Activated CD4-positive, alpha-beta T cell treated with anti-CD3 and anti-CD28 coated beads, Interleukin-10, Interleukin-2, amounts not matched to agents 100 ng/mL and 50 ng/mL, durations not matched to agents 16 hours and 8 hours (primary cell): ENCODE data around the gene DNAJC18.
A peak's percentile ranks its signal among the peaks of the same experiment; 100 is the strongest.
"Not testable (repeated sequence)": the region's sequence is repeated elsewhere in the genome, so short reads cannot be mapped to it uniquely, and the experiment has no call there.

Source experiments
- DNase-seq: peaks from one replicate; pipeline ENCODE4 v3.0.0-alpha.2; 2020

Gene DNAJC18

DNA sequence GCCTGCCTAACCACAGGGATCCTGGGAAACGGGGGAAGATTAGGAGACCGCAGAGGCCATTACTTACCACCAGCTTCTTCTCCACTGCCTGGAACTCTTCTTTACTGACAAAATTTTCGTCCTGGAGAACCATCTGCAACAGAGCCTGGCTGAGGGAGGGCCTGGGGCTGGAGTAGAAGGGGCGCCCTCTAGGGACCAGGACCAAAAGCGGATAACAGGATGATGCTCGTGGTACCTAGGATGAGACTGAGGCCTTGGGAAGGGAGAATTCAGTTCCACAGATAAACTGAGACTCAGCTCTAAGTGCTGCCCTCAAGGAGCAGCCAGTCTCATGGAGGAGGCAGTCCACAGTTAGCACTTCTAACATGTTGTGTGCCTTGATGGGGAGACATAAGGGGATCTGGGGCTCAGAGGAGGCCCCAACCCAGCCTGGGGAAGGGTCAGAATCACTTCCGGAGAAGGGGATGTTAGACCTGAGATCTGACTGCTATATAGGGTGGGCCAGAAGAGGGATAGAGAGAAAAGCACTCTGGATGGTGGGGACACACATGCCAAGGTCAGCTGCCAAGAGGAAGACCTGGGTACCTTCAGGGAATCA is 36.7 kb downstream of the DNAJC18 start:
- no peak for DNase-seq

DNA sequence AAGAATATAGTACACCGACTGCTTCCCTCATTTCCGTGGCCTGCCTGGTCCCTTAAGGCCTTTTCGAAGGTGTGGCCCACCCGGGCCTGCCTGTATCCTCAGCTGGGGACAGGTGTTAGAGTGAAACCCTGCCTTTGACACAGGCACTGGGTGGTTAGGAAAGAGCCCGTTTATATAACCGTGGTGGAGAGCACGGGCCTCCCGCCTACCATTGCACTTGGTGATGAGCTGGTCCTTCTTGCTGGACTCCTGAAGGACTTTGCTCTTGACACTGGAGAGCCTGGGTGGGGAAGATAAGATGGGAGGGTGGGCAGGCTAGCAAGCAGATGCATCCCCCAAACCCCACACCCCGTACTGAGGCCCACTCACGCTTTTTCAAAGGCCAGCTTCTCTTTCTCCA is 37.8 kb downstream of the DNAJC18 start:
- no peak for DNase-seq

DNA sequence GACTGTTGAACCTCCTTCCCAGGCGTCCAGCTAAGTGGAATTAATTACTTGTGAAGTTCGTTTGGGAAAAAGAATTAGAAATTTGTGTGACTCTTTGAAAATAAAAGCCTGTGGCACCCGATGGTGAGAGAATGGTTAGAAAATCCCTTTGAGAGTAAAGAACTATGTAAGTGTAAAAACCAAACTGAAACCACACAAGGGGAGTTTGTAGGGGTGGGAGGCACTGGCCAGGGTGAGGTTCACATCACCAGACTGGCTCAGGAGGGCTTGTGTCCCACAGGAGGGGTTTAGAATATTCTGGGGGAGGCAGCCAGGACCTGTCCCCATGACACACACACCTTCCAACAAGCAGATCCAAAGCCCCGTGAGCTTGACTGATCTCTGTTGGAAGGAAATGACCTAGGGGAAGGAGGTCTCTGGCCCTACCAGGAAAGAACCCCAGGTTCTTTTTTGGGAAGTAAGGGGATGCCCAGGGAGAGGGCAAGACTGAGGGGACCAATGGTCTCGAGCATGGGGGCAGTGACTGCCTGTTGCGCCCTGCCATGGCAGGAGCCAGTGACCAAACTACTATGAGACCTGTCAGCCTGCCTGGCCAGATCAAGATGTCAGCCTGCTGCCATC is 39.7 kb downstream of the DNAJC18 start:
- peak; percentile 46 for DNase-seq

DNA sequence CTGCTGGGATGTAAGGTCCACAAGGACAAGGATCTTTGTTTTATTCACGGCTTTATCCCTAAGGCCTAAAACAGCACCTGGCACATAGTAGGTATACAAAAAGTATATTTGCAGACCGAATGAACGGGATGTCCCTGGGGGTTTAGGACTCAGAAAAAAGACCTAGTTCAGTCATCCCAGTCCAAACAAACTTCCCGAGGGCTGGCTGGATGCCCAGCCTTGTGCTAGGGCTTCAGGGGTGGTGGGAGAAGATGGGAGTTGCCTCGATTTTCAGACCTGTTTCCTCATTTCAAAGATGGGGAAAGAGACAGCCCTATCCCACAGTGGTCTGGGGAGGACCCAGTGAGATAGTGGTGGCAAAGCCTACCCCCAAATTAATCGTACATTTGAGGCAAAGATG is 41.4 kb downstream of the DNAJC18 start:
- DNase-seq, result no peak

DNA sequence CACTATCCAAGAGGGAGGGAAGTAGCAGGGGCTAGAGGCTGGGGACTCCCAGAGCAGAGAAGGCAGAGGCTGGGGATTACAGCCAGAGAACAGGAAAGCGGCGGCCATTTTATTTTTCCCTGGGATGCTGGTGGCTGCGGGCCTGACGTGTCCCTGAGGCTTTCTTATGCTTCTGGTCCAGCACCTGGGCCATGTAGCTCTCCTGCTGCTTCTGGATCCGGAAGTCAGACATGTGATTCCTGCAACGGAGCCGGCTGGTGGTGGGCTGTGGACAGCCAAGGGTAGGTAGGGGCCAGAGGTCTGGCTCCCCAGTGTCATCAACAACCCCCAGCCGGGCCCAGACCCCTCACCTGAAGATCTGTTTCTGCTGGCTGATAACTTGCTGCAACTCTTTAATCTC is 42.6 kb downstream of the DNAJC18 start:
- DNase-seq, result no peak

DNA sequence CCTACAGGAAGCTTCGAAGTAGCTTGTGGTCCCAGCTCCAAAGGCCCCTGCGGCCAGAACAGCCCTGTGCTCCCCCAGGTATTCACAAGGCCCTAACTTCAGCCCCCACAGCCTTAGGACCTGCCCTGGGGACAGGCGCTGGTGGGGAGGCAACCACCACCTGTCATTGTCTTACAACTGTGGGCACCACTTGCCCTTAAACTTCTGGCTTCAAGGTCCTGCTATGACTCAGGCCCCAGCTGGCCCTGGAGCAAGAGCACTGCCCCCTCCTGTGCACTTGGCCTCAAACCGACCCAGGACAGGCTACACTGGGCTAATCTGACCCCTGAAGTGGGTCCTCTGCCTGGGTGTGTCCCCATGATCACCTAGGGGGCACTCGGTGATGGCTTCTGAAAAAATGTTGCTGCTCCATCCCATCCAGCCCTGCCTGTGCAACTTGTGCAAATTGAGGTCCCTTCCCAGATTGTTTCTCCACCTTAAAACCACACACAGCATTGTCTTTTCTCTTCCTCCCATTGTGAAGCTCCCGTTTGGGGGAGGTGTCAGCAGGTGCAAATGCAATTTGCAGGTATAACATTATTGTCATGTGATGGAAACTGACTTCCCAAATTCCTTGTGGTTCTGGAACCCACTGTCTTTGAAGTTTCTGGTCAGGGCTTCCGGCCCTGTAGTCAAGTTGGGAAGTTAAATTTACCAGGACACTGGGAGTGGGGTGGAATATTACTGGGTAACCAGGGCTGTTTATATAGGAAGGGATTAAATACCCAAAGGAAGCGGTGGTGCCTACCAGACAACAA is 43.3 kb downstream of the DNAJC18 start:
- DNase-seq, result no peak

DNA sequence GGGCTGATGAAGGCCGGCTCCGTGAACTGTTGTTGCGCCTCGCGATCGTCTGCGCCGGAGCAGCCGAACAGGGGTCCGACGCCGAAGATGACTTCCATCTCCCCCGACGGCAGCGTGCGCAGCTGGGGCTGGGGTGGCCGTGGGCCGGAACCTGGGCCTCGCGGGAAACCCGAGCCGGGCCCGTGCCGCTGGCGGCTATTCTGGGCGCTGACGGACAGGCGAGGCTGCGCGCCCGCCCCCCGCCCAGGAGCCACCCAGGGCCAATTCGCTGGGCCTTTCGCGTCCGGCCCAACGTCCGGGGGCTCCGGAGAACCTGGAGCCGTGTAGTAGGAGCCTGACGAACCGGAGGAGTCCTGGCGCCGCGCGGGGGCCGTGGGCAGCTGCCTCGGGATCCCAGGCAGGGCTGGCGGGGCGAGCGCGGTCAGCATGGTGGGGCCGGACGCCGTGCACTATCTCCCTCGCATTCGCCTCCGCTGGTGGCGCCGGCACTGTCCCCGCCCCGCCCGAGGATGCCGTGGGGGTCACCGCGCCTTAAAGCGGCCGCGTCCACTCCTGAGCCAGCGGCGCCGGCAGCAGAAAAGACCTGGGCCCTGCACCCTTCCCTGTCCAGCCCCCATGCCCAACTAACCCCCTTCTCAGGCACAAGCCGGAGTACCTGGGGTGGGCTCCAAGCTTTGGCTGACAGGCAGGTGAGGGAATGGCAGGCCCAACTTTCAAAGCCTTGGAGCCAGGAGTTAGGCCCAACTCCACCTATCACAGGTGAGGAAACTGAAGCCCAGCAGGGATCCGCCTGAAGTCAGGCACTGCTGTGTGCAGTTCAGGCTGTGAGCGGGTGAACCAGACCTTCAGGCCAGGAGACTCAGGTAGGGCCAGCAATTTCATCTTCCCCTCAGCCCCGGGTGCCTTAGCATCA is 44.4 kb downstream of the DNAJC18 start, which contains the start of gene PROB1:
Gene PROB1, minus strand, starts transcription at position 451 of the 913 bp plus-strand sequence. Its CDS starts 23 bp downstream, at position 428.
- no peak for DNase-seq

DNA sequence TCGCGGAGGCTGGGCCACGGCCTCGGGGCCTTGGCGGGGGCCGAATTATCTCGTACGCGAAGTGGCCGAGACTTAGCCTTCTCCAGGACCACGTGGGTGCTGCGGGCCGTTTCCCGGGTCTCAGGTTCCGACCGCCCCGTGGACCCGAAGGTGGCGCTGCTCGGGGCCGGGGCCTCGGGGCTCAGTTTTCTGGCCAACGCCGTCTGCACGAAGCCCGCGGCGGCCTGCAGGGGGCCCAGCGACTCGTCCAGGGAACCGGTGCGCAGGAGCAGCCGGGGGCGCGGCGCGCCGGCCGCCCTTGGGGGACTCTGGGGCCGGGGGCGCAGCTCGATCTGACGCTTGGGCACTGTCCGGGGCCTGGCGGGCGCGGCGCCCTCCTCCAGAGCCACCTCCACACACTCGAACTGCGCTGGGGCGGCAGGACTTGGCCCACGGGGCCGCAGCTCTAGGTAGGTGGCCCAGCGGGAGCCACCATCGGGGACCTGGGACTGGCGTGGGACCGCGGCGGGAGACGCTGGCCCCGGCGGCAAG is 45.1 kb downstream of the DNAJC18 start:
- peak; percentile 83 for DNase-seq

DNA sequence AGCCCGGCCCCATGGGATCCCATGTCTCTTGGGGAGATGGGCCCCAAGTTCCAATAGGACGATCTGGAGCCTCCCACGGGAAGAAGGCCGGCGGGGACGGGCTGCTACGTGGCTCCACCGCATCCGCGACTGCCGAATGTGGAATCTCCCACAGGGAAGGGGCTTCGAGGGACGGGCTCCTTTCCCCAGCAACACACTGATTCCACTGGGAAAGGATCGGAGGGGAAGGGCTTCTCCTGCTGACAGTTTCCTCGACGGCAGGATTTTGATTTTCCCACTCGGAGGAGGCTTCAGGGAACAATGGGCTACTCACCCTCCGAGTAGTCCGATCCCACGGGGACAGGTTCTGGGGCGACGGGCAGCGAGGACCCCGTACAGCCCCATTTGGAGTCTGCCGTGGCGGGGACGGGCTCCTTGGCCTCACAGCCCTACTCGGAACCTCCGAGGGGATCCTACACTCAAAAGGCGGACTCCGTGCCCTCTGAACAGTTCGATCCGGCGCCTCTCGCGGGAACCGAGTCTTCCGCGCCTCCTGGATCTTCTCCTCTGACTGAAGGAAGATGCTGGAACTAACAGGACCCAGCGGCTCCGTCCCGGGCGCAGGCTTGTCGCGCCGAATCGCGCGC is 45.7 kb downstream of the DNAJC18 start:
- no peak for DNase-seq

DNA sequence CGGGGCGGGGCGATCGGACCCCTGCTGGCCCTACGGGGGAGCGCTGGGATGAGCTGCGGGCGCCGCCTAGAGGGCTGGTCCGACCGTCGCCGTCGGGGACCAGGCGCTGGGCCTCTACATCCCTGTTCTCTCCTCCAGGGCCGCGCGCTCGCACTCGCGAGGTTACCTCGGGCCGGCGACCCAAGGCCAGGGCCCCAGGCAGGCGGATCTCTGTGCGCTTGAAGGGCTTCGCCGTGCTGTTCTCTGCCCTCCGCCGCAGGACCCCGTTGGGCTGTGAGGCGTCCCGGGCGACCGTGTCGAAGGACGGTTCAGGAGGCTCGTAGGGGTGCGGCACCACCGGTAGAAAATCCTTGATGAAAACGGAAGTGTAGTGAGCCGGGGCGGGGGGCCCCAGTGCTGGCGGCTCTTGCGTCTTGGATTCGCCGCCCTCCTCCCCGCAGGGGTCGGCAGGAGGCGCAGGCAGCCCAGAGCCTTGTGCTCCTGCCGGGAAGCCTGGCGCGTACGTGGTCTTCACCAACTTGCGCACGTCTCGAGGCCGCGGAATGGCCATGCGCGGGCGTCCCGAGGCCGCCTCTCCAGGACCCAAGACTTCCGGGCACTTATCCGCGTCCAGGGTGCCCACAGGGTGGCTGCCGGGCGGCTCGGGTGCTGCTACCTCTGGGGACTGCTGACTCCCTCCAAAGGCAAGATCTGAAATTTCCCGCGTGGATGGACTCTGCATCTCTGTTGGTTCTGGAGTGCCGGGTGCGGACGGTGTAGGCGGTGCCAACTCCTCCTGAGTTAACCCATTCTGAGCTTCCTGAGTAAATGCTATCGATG is 46.4 kb downstream of the DNAJC18 start:
- DNase-seq, result peak; percentile 94

DNA sequence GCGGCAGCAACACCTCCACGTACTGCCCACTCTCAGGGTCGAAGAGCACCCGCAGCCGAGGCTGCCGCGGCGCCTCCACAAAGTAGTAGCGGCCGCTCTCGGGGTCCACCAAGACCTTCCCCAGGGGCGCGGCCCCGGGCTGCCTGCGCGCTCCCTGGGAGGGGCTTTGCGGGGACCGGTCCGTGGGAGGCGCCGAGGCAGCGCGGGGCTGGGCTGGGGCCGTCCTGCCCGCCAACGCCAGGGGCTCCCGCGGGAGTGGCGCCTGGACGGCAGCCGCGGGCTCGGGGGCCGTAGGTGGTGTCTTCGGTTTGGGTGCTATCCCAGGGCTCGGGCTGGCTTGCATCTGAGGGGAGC is 47.0 kb downstream of the DNAJC18 start:
- no peak for DNase-seq

DNA sequence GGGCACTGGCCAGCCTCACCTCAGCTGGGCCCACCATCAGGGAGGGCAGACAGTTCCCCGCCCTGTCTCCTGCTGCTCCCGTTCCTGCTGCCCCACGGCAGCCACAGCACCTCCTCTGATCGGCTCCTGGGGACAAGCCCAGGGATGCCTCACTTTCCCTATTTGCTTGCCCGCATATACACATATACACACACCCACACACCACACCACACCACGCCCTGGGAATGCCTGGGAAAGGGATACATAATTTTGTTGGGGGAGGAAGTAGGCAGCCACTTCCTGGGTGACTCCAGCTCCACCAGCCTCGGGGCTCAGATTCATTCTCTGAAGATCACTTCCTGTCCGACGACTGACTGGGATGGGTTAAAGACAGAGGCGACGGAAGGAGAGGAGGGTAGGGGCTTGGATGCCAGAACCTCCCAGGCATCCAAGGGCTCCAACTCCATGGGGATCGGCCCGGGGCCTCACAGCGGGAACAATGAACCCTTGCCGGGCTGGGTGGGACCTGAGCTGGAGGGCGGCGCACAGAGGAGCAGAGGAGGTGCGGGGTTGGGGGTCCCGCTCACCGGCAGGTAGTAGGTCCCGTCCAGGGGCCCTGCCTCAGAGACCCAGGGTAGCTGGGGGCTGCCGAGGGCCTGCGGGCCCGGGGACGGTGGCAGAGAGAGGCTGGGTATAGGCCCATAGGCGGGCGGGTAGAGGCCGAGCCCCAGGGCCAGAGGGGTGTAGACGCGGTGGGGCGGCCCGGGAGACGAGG is 47.6 kb downstream of the DNAJC18 start:
- DNase-seq, result peak; percentile 80

DNA sequence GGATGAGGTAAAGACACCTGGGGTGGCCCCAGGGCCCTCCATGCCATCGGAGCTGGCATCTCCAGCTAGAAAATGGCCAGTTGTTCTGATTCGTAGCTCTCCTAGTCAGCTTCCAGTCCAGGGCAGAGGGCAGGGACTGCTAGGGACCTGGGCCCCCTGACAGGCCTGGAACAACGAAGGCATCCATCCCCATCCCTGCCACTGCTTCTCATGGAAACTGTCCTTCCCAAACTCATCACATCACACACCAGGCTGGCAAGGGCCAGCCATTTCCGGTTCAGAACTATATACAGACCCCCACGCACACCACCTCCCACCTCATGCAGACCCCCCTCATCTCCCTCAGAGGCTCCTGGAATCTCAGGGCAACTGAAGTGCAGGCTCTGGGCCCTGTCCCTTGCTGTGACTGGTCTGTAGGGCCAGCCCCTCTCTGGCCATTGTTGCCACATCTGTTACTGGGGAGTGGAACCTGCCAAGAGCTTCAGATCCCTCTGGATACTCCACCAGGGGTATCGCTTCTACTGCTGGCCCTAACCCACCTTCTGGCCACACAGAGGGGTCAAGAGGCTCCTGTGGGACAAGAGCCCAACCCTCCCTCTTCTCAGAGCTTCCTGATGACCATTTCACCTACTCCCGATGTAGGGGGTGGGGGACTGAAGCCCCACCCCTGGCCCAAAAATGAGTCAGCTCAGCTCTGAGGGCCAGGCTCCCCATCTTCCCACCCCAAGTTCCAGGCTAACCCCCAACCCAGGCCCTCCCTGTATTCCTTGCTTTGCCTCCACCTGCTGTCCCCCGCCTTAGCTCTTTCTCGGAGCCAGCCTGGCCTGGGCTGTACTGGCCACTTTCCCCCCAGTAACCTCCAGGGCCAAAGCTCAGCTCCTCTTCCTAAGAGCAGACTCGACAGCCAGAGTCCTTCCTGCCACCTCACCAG is 48.4 kb downstream of the DNAJC18 start:
- DNase-seq, result no peak

DNA sequence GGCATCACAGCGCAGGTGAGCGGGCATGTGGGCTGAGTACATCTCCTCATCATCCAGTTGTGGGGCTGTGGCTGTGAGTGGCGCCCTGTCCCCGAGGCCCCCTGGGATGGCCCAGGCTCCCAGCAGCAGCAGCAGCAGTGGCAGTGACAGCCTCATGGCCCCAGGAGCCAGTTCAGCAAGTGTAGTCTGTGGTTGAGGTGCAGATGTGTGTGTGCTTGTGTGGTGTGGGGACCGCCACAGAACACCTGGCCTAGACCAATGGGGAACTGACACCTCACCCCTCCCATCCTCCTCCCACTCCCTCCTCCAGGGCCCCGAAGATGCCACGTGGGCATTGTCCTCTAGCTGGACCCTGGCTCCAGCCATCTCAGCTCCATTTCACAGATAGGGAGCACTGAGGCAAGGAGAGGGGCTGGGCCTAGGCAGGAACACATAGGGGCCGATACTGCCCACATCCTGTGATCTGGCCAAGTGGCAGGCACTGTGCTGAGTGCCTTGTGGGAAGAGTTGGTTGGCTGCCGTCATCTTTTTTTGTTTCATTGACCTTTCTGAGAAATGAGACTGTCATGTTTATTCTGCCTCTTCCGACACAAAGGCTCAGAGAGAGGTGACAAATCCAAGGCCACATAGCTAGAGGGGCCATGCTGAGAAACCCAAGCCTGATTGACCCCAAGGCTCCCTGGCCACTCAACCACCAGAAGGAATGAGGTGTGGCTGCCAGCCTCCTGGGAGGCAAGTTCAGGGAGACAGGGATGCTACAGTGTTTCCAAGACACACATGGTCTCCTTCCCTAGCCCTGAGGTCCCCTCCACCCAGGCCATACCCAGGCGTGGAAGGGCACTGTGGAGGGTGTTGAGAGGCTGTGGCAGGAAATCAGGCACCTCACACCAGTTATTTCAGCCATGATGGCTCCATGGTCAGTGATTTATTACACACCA is 49.4 kb downstream of the DNAJC18 start, which contains the start of gene MZB1:
Gene MZB1, minus strand, starts transcription at position 213 of the 938 bp plus-strand sequence. Its CDS starts 57 bp downstream, at position 156.
- peak; percentile 92 for DNase-seq

DNA sequence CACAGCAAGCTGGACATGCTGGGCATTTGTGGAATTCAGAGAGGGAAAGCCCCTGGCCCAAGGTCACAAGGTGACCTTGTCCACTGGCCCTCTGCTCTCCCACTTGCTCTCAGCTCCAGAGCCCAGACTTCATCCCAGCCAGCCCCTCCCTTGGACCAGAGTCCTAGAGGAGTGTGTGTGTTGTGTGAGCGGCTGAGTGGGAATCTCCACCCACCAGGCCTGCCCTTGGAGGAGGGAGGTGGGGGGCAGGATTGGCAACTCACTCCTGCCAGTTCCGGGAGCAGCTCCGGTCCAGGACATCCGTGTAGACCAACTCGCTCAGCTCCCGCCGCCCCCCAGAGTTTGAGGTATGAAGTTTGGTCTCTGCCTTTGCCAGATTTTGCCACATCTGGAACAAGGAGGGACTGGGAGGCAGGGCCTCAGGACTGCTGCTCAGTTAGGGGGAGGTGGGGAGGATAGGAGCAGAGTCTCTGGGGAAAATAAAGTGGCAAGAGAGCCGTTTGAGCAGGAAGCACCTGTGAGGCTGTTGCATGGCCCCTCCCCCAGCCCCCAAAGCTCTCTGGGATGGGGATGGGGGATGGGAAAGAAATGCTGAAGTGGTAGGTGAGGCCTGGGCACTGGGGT is 51.0 kb downstream of the DNAJC18 start:
- no peak for DNase-seq

DNA sequence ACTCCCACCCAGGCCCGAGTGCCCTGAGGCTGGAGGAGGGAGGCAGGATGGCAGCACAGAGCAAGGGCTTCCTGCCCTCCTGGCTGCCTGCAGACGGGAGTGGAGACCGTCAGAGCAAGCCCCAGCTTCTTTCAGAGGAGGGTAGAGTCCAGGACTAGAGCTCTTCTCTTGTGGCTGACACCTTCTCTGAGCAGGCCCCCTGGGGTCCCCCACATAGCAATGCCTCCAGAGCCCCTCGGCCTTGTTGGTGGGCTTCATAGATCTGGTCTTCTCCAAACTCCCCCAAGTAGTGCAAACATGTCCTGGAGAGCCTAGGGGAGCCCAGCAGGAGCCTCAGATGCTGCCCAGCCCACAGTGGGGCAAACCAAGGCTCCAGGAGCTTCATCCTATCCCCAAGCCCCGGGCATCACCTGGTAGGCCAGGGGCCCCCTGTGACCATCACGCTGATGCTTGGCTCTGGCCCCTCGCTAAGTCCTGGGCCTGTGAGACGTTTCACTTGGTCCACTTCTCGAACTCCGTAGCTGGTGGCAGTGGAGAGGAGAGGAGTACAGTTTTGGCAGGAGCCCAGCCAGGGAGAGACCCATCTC is 51.6 kb downstream of the DNAJC18 start:
- no peak for DNase-seq

DNA sequence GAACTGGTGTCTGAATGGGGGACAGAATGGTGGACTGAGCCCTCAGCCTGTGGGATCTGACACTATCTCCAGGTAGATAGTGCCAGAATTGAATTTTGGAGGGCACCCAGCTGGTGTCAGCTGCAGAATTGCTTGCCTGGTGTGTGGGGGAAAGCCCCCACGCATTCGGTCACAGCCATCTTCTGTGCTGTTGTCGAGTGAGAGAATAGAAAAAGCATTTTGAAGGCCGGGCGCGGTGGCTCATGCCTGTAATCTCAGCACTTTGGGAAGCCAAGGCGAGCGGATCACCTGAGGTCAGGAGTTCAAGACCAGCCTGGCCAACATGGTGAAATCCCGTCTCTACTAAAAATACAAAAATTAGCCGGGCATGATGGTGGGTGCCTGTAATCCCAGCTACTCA is 52.4 kb downstream of the DNAJC18 start:
- DNase-seq, result not testable (repeated sequence)
